Measurements from ENCODE around the gene FOXP1. TPM values are rescaled to one million over a fixed set of nuclear protein-coding genes. Genes with fewer than 3 reads are reported as not detected.

FOXP1 gene
- total RNA-seq, 1 donor = 195 TPM

DNA sequence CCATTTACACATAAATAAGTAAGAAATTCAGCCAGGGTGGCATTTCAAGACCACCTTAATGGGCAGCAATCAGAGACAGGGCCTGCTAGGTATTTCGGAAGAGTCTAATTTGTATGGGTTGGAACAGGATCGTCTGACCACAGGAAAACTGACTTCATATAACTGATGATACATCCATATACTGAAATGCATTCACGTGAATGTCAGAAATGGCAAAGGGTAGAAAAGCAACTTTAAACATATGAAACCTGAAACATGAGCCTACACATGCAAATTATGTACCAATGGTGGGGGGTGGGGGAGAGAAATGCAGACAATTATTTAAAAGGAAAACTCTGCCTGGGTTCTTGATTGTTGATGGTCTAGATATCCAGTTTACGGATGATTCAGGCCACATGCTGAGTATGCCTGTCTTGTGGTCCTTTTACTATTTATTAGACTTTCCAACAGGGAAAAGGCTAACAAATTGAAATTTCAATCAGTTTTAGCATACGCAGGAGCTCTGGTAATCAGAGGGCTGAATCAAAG lies 582.2 kb downstream of the FOXP1 start:
- Histone ChIP-seq H3K79me2 (ENCODE audit: insufficient read depth, low read length) (peaks cover 86% of the 10 kb centered on the region), H3K27ac (ENCODE audit: low read depth, low read length) (peak overlapping the region; percentile 57), H3K36me3 (ENCODE audit: insufficient read depth, low read length) (peaks cover 32% of the 10 kb centered on the region), H3K4me3 (ENCODE audit: insufficient read depth, low read length) (no peak overlapping the region), H3K4me2 (ENCODE audit: insufficient read depth, low read length) (no peak overlapping the region), H3K9me3 (ENCODE audit: low read depth, low read length) (no peaks in the 10 kb centered on the region), H4K20me1 (ENCODE audit: insufficient read depth, low read length) (no peaks in the 10 kb centered on the region), H3K4me1 (ENCODE audit: insufficient read depth, low read length) (peaks cover 38% of the 10 kb centered on the region), H2AFZ (ENCODE audit: low read length) (no peak overlapping the region), H3K27me3 (ENCODE audit: insufficient read depth, low read length) (no peaks in the 10 kb centered on the region)
- TF ChIP-seq, protein P1, sequence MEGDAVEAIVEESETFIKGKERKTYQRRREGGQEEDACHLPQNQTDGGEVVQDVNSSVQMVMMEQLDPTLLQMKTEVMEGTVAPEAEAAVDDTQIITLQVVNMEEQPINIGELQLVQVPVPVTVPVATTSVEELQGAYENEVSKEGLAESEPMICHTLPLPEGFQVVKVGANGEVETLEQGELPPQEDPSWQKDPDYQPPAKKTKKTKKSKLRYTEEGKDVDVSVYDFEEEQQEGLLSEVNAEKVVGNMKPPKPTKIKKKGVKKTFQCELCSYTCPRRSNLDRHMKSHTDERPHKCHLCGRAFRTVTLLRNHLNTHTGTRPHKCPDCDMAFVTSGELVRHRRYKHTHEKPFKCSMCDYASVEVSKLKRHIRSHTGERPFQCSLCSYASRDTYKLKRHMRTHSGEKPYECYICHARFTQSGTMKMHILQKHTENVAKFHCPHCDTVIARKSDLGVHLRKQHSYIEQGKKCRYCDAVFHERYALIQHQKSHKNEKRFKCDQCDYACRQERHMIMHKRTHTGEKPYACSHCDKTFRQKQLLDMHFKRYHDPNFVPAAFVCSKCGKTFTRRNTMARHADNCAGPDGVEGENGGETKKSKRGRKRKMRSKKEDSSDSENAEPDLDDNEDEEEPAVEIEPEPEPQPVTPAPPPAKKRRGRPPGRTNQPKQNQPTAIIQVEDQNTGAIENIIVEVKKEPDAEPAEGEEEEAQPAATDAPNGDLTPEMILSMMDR (IDR thresholded peaks at IDR 0.05; ENCODE audit: extremely low read depth, low read depth, low read length) = no peak
- DNase-seq (ENCODE audit: insufficient read length, low spot score, missing footprints) = no peak

DNA sequence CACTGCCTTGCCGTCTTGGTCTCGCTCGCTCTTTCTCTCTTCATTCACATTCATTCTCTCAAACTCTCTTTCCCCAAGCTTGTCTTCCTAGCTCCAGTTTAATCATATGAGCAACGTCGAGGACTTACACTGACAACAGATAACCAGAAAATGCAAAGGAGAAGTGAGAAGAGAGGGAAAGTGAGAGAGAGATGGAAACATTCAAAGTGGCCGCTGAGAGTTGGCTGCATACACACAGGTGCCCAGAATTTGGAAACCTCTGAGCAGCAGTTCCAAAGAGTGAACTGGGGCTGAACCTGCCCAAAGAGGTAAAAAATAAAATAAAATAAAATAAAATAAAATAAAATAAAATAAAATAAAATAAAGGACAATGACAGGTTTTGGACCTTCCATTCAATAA lies 583.0 kb downstream of the FOXP1 start:
- Histone ChIP-seq H3K9me3 (ENCODE audit: low read depth, low read length) (no peaks in the 10 kb centered on the region), H3K36me3 (ENCODE audit: insufficient read depth, low read length) (peaks cover 39% of the 10 kb centered on the region), H3K27me3 (ENCODE audit: insufficient read depth, low read length) (no peaks in the 10 kb centered on the region), H3K4me2 (ENCODE audit: insufficient read depth, low read length) (no peak overlapping the region), H3K27ac (ENCODE audit: low read depth, low read length) (no peak overlapping the region), H4K20me1 (ENCODE audit: insufficient read depth, low read length) (no peaks in the 10 kb centered on the region), H3K4me1 (ENCODE audit: insufficient read depth, low read length) (peaks cover 31% of the 10 kb centered on the region), H3K79me2 (ENCODE audit: insufficient read depth, low read length) (peaks cover 86% of the 10 kb centered on the region), H2AFZ (ENCODE audit: low read length) (no peak overlapping the region), H3K4me3 (ENCODE audit: insufficient read depth, low read length) (no peak overlapping the region)
- TF ChIP-seq, protein P1 (IDR thresholded peaks at IDR 0.05; ENCODE audit: extremely low read depth, low read depth, low read length) = no peak
- no peak for DNase-seq (ENCODE audit: insufficient read length, low spot score, missing footprints)

DNA sequence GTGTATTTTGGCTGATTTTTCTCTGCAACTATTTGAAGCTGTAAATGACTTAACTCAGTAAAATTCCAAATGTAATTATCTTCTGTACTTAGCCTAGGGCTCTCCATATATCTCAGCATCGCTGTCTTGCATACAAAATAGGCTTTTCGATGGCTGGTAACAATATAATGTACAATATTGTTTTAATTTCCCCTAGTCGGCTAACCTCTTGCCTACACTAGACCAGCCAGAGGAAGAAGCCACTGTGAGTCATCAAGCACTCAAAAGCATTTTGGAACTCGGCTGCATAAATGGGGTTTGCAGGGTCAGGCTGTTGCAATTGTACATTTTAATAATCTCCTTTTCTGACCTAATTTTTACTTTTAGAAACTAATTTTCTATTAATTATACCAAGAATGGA lies 583.8 kb downstream of the FOXP1 start:
- peaks cover 36% of the 10 kb centered on the region for H3K4me1 ChIP-seq (ENCODE audit: insufficient read depth, low read length)
- no peaks in the 10 kb centered on the region for H4K20me1 ChIP-seq (ENCODE audit: insufficient read depth, low read length)
- TF ChIP-seq, protein P1 (IDR thresholded peaks at IDR 0.05; ENCODE audit: extremely low read depth, low read depth, low read length) = no peak
- H3K27me3 ChIP-seq (ENCODE audit: insufficient read depth, low read length) = no peaks in the 10 kb centered on the region
- no peak for DNase-seq (ENCODE audit: insufficient read length, low spot score, missing footprints)
- H2AFZ ChIP-seq (ENCODE audit: low read length) = no peak overlapping the region
- peaks cover 87% of the 10 kb centered on the region for H3K79me2 ChIP-seq (ENCODE audit: insufficient read depth, low read length)
- H3K9me3 ChIP-seq (ENCODE audit: low read depth, low read length) = no peaks in the 10 kb centered on the region
- no peak overlapping the region for H3K4me3 ChIP-seq (ENCODE audit: insufficient read depth, low read length)
- H3K27ac ChIP-seq (ENCODE audit: low read depth, low read length) = peak overlapping the region; percentile 62
- H3K4me2 ChIP-seq (ENCODE audit: insufficient read depth, low read length) = peak overlapping the region; percentile 58
- H3K36me3 ChIP-seq (ENCODE audit: insufficient read depth, low read length) = peaks cover 39% of the 10 kb centered on the region

DNA sequence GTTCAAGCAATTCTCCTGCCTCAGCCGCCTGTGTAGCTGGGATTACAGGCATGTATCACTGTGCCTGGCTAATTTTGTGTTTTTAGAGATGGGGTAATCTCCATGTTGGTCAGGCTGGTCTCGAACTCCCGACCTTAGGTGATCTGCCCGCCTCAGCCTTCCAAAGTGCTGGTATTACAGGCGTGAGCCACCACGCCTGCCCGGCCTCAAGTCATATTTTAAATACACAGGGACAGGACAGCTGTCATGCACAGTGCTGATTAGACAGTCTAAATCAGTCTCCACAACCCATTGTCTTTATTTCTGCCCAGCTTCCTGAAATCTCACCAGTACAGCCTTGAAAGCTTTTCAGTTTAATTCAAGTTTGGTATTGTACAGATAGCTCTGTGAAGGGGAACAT lies 587.4 kb downstream of the FOXP1 start:
- no peak overlapping the region for H2AFZ ChIP-seq (ENCODE audit: low read length)
- no peak overlapping the region for H3K27ac ChIP-seq (ENCODE audit: low read depth, low read length)
- no peaks in the 10 kb centered on the region for H3K9me3 ChIP-seq (ENCODE audit: low read depth, low read length)
- H3K27me3 ChIP-seq (ENCODE audit: insufficient read depth, low read length) = no peaks in the 10 kb centered on the region
- peaks cover 47% of the 10 kb centered on the region for H3K36me3 ChIP-seq (ENCODE audit: insufficient read depth, low read length)
- TF ChIP-seq, protein P1 (IDR thresholded peaks at IDR 0.05; ENCODE audit: extremely low read depth, low read depth, low read length) = no peak
- H4K20me1 ChIP-seq (ENCODE audit: insufficient read depth, low read length) = no peaks in the 10 kb centered on the region
- peaks cover 46% of the 10 kb centered on the region for H3K4me1 ChIP-seq (ENCODE audit: insufficient read depth, low read length)
- H3K4me2 ChIP-seq (ENCODE audit: insufficient read depth, low read length) = no peak overlapping the region
- DNase-seq (ENCODE audit: insufficient read length, low spot score, missing footprints) = no peak
- no peak overlapping the region for H3K4me3 ChIP-seq (ENCODE audit: insufficient read depth, low read length)
- peaks cover 85% of the 10 kb centered on the region for H3K79me2 ChIP-seq (ENCODE audit: insufficient read depth, low read length)
